ENCODE results near the gene MRPL10.

- TF ChIP-seq ZNF274 (IDR thresholded peaks at IDR 0.05; ENCODE audit: low read depth, low read length) (no peak), YY1 (IDR thresholded peaks at IDR 0.05; ENCODE audit: insufficient read depth, insufficient read length) (no peak)
Measured at GRCh38 chr17:47857551-47858455, 26.5 kb upstream of the MRPL10 start.
